Esophagus squamous epithelium (tissue), 5 donors: ENCODE measurements around the gene BCL2. TPM values are rescaled to one million over a fixed set of nuclear protein-coding genes. Genes with fewer than 3 reads are reported as not detected.

ENCODE experiments used
- DNase-seq: peaks from one replicate; lab custom pipeline; 2025; lab: John Stamatoyannopoulos, UW
- H3K27ac ChIP-seq, 4 donors: fragments of 200-600 bp; sonication (generic); one replicate each; pipeline ENCODE4 v1.5.1; 2016 to 2019; ENCODE audit warnings: mild to moderate bottlenecking in 1 of 4
- H3K27me3 ChIP-seq, 4 donors: fragments of 200-600 bp; sonication (generic); 1 replicate in 3 of 4; 2 replicates in 1 of 4; pipeline versions ENCODE4 v1.5.1 to v1.6.0; 2017 to 2021; ENCODE audit warnings: antibody characterized with exemption in 1 of 4
- H3K36me3 ChIP-seq, 3 donors: fragments of 200-600 bp; sonication (generic); one replicate each; pipeline ENCODE4 v1.5.1; 2016 to 2019
- H3K4me1 ChIP-seq, 3 donors: fragments of 200-600 bp; sonication (generic); one replicate each; pipeline ENCODE4 v1.5.1; 2017 to 2019
- H3K4me3 ChIP-seq, 4 donors: fragments of 200-600 bp; sonication (generic); 1 replicate in 3 of 4; 2 replicates in 1 of 4; pipeline ENCODE4 v1.5.1; 2016 to 2019; ENCODE audit warnings: mild to moderate bottlenecking in 2 of 4, moderate library complexity in 1 of 4
- H3K9me3 ChIP-seq, 3 donors: fragments of 200-600 bp; sonication (generic); one replicate each; pipeline ENCODE4 v1.5.1; 2016 to 2019
- POLR2A ChIP-seq, 4 donors: fragments of 450-650 bp; IDR thresholded peaks; one replicate each; pipeline ENCODE4 v1.6.1; 2017; ENCODE audit warnings: antibody characterized with exemption in 4 of 4, mild to moderate bottlenecking in 4 of 4, moderate library complexity in 3 of 4
- WGBS, 2 donors: methylation state at CpG; one replicate each; pipeline ENCODE4 v1.1.5; 2018; 5-methylcytosine and 5-hydroxymethylcytosine counted together
- intact Hi-C: fragments of 100-400 bp; cut with DNase I; formaldehyde crosslinking; loops from one replicate; pipeline ENCODE4 v1.15.0; 2022
- total RNA-seq, 4 donors: library from RNA; depleted of rRNA; stranded (reverse); fragments of >200 nt; gene quantifications; one replicate each; pipeline ENCODE4 v1.1.0, GENCODE V29; 2016
- TF ChIP-seq, protein P1 (sequence below), 6 experiments: fragments of 450-650 bp in 4 of 6; fragments of 200-600 bp in 2 of 6; sonication (generic) in 2 of 6; IDR thresholded peaks; one replicate each; pipeline ENCODE4 v1.5.1; 2016 to 2019; ENCODE audit warnings: antibody characterized with exemption in 6 of 6, mild to moderate bottlenecking in 4 of 6, moderate library complexity in 4 of 6
- donor health status: DM: yes; HTN: yes; CAD: no.

BCL2 gene
- total RNA-seq, 4 donors from 2014 or later, result 3.1 to 17.4 (median 4.2) TPM

DNA sequence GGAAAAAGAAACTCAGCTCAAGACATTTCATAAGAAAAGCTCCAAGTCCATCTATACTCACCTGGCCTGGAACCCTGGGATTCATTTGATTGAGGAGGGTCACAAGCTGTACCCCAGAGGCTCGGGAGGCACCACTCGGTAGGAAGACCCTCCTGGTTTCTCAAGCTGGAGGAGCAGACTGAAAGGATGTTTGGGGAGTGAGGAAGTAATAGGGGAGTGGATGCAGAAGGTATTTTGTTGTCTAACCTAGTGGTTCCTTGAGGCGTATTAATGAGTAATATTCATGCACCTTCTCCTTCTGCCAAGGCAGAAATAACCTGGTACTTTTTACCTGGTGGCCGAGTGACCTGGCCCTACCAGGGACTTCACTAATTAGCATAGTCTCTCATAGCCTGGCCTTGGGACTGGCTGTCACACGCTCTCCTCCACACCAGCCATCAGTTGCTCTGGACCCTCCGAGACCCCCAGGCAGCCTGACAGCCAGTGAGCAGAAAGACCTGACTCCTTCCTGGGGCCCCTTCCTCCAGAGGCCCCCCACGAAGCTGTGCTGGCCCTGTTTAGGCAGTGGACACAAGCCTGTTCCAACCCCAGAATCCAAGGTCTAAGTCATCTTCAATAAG is 161.4 kb downstream of the BCL2 start:
- H3K27ac ChIP-seq, result peak overlapping the region in 3 of 4 donors; percentile 14 to 63 (median 21)
- TF ChIP-seq, protein P1, sequence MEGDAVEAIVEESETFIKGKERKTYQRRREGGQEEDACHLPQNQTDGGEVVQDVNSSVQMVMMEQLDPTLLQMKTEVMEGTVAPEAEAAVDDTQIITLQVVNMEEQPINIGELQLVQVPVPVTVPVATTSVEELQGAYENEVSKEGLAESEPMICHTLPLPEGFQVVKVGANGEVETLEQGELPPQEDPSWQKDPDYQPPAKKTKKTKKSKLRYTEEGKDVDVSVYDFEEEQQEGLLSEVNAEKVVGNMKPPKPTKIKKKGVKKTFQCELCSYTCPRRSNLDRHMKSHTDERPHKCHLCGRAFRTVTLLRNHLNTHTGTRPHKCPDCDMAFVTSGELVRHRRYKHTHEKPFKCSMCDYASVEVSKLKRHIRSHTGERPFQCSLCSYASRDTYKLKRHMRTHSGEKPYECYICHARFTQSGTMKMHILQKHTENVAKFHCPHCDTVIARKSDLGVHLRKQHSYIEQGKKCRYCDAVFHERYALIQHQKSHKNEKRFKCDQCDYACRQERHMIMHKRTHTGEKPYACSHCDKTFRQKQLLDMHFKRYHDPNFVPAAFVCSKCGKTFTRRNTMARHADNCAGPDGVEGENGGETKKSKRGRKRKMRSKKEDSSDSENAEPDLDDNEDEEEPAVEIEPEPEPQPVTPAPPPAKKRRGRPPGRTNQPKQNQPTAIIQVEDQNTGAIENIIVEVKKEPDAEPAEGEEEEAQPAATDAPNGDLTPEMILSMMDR (IDR thresholded peaks at IDR 0.05), result no peak
- no peak for TF ChIP-seq POLR2A (IDR thresholded peaks at IDR 0.05)
- H3K4me3 ChIP-seq, result peak overlapping the region in 1 of 4 donors; percentile 13
- H3K27me3 ChIP-seq, result no peaks in the 10 kb centered on the region
- H3K36me3 ChIP-seq, result no peaks in the 10 kb centered on the region
- WGBS, 2 donors, result 30 to 60% methylated on average over 2 to 5 of the region's 7 CpGs
- intact Hi-C loops, result no loop called here
- no peaks in the 10 kb centered on the region for H3K9me3 ChIP-seq
- peaks cover 29 to 87% (median 29%) of the 10 kb centered on the region in 3 donors for H3K4me1 ChIP-seq
- DNase-seq, result no peak

DNA sequence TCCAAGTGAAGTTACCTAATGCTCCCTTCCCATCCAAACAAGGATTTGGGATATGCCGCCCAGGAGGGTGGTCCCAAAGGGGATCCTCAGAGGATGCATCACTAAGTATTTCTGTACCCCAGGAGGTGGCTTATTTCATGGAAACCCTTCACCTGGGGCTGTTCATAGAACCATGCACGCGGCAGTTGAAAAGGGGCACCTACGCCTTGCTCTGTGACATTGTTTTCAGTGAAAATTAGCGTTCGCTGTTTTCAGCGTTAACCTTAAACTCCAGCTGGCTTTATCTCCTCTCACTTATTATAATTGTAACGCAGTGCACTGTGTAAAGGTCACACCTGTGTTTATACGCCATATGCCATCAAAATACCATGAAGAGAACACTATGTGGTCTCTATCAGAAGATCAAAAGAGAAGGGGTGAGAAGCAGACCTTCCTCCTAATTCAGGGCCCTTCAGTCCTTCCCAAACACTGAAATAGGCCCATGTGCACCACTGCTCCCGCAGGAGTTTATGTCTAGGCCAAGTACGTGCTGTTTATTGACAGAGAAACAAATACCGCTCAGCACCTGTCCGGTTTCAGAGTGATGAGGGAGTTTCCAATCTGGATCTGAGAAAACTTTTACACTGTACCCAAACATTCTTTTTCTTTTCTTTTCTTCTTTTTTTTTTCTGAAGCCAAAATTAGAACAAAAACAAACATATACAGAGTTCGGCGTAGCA is 162.1 kb downstream of the BCL2 start:
- Histone ChIP-seq H3K36me3 (no peaks in the 10 kb centered on the region), H3K9me3 (no peaks in the 10 kb centered on the region), H3K27me3 (no peaks in the 10 kb centered on the region), H3K4me3 (no peak overlapping the region), H3K27ac (peak overlapping the region in 3 of 4 donors; percentile 14 to 57 (median 21)), H3K4me1 (peaks cover 29 to 83% (median 29%) of the 10 kb centered on the region in 3 donors)
- DNase-seq, result no peak
- TF ChIP-seq, protein P1 (IDR thresholded peaks at IDR 0.05), result no peak
- peak in 1 of 4 donors; percentile 28 for TF ChIP-seq POLR2A (IDR thresholded peaks at IDR 0.05)
- WGBS, 2 donors, result 67 to 69% methylated on average over 14 to 15 of the region's 15 CpGs
- intact Hi-C loops, result no loop called here

DNA sequence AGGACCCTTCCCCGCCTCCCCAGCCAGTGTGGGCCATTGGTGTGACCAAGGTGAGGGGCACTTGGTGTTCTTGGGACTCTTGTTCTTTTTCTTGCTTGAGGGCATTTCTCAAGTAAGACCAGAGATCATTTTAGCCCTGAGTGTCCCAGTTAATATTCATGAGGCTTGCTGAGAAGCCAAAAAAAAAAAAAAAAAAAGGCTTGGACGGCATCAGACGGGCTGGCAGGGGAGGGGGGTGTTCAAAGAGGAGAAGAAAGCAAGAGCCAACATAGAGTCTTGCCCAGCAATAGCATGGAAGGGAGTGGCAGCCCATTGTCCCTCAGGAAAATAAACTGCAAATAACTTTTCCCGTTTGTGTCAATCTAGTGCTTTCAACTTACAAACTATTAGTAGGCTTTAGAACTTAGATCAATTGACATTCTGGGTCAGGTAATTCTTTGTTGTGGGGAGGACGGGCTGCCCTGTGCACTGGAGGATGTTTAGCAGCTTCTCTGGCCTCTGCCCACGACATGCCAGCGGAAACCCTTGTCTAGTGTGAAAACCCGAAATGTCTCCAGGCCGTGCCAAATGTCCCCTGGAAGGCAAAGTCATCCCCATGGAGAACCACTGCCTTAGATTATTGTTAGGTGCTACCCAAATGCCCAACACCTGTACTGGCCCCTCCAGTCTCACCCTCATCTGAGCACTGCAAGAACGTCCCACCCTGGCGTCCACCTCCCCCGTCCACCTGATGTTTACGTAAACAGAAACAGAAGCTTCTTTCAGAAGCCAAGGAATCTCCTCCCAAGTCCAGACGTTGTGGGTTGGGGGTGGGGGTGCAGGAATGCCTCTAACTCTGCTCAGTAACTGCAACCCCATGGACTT is 163.4 kb downstream of the BCL2 start:
- Histone ChIP-seq H3K9me3 (no peaks in the 10 kb centered on the region), H3K4me1 (peaks cover 17 to 83% (median 24%) of the 10 kb centered on the region in 3 donors), H3K27ac (peak overlapping the region in 3 of 4 donors; percentile 52 to 74 (median 63)), H3K4me3 (peak overlapping the region in 2 of 4 donors; percentile 39 to 42), H3K27me3 (no peaks in the 10 kb centered on the region), H3K36me3 (no peaks in the 10 kb centered on the region)
- no peak for DNase-seq
- intact Hi-C loops, result no loop called here
- 62 to 65% methylated on average over 9 to 11 of the region's 14 CpGs for WGBS, 2 donors
- TF ChIP-seq, protein P1 (IDR thresholded peaks at IDR 0.05), result no peak
- no peak for TF ChIP-seq POLR2A (IDR thresholded peaks at IDR 0.05)

DNA sequence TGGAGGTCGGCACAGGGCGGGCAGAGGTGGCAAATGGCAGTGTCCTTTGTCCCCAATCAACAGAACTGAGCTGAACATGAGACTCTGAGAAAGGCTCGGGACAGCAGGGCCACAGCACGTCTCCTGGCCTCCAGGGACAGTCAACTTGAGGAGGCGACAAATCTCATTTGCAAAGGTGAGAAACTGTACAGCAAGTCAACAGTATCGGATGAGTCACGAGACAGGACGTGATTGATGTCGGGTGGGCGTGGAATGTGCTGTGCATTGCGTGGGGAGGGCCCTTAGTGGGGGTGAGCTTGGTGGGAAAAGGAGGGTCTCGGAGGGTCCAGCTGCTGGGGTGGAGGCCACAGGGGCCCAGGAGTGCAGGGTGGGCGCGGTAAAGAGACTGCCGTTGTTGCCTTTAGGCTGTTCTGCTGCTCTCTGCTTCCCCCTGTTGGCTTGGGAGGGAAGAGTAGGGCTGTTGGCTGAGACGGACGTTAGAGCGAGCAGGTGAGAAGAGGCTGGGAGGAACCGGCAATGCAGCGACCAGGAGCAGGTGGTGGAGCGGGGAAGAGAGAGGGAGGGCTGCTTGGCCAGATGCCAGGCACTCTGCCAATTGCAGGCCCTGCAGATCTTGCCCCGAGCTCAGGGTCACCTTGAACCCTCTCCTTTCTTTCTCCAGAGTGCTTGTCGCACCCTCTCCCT is 164.3 kb downstream of the BCL2 start:
- 19 to 22% methylated on average over 17 to 21 of the region's 23 CpGs for WGBS, 2 donors
- Histone ChIP-seq H3K36me3 (no peaks in the 10 kb centered on the region), H3K4me3 (peak overlapping the region; percentile 17 to 57 (median 40)), H3K27me3 (no peaks in the 10 kb centered on the region), H3K27ac (peak overlapping the region; percentile 22 to 74 (median 58)), H3K9me3 (no peaks in the 10 kb centered on the region), H3K4me1 (peaks cover 9 to 79% (median 17%) of the 10 kb centered on the region in 3 donors)
- DNase-seq, result peak; percentile 59
- TF ChIP-seq, protein P1 (IDR thresholded peaks at IDR 0.05), result peak; percentile 52 to 91 (median 76)
- TF ChIP-seq POLR2A (IDR thresholded peaks at IDR 0.05), result peak in 1 of 4 donors; percentile 63
- intact Hi-C loops, result no loop called here
